ENCODE measurements around the gene SNAPC5.

Gene SNAPC5

DNA sequence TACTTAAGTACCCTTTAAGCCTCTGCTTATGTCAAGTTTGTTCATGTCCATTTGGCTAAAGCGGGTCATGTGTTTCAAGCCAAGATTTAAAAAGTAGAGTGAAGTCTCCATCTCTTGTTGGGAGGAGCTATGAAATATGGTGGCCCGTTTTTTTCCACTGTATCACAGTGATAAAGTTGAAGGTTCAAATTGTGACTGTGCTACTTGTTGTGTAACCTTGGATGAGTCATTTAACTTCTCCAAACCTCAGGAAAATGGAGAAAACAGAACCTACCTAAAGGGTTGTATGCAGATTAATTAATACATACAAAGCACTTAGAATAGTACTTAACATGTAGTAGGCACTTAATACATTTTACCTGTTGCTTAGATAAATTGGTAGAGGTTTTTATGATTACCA, 43.4 kb downstream of the SNAPC5 start:
- DNase-seq = no peak

GRCh38 chr15:66452971-66453580, 44.5 kb downstream of the SNAPC5 start:
- DNase-seq = no peak

GRCh38 chr15:66452420-66452819, 45.1 kb downstream of the SNAPC5 start:
- peak; percentile 6 for DNase-seq

Data from fibroblast of skin of abdomen (primary cell).